Activated naive CD4-positive, alpha-beta T cell treated with anti-CD3 and anti-CD28 coated beads, Interleukin-2, amount 10 ng/mL, durations not matched to agents 7 days and 5 days (primary cell): ENCODE results near the gene RNU4-1.

ENCODE experiments used
- CTCF ChIA-PET: fragments of 350-600 bp; sonication (Branson Sonifier 250); formaldehyde crosslinking; loops from one replicate; lab custom pipeline; 2021; ENCODE audit warnings: antibody characterized with exemption; lab: Charles Lee
- DNase-seq: peaks from one replicate; pipeline ENCODE4 v3.0.0-alpha.2; 2020
- H3K27ac Mint-ChIP-seq: one replicate; pipeline ENCODE4 v1.8.0; 2021; ENCODE audit warnings: mild to moderate bottlenecking, moderate library complexity, mixed read lengths
- H3K27me3 Mint-ChIP-seq: one replicate; pipeline ENCODE4 v1.8.0; 2021; ENCODE audit warnings: mild to moderate bottlenecking, mixed read lengths
- H3K36me3 Mint-ChIP-seq: one replicate; pipeline ENCODE4 v1.8.0; 2021; ENCODE audit warnings: mixed read lengths
- H3K4me1 Mint-ChIP-seq: one replicate; pipeline ENCODE4 v1.8.0; 2021; ENCODE audit warnings: mixed read lengths
- H3K4me3 Mint-ChIP-seq: one replicate; pipeline ENCODE4 v1.8.0; 2021; ENCODE audit warnings: mild to moderate bottlenecking, moderate library complexity, mixed read lengths
- H3K9me3 Mint-ChIP-seq: one replicate; pipeline ENCODE4 v1.8.0; 2021; ENCODE audit warnings: mixed read lengths

Gene RNU4-1

DNA sequence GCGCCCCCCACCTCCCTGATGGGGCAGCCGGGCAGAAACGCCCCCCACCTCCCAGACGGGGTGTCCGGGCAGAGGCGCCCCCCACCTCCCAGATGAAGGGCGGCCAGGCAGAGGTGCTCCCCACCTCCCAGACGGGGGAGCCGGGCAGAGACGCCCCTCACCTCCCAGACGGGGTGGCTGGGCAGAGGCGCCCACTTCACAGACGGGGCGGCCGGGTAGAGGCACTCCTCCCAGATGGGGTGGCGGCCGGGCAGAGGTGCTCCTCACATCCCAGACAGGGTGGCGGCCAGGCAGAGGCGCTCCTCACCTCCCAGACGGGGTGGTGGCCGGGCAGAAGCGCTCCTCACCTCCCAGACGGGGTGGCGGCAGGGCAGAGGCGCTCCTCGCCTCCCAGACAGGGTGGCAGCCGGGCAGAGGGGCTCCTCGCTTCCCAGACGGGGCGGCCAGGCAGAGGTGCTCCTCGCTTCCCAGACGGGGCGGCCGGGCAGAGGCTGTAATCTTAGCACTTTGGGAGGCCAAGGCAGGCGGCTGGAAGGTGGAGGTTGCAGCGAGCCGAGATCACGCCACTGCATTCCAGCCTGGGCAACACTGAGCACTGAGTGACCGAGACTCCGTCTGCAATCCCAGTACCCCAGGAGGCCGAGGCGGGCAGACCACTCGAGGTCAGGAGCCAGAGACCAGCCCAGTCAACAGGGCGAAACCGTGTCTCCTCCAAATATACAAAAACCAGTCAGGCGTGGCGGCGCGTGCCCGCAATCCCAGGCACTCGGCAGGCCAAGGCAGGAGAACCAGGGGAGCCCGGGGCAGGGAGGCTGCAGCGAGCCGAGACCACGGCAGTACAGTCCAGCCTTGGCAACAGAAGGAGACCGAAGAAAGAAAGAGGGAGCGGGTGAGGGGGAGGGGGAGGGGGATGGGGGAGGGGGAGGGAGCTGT lies 14.6 kb downstream of the RNU4-1 start:
- CTCF ChIA-PET, result interaction anchor here (1.0 kb wide), 1 partner anchor 13 kb away, joined by 3 read pairs; the partner anchor contains the start of gene RNU4-2
- no peak for DNase-seq
- H3K27ac Mint-ChIP-seq, result no peak overlapping the region
- no peaks in the 10 kb centered on the region for H3K36me3 Mint-ChIP-seq
- peaks cover 7% of the 10 kb centered on the region for H3K4me1 Mint-ChIP-seq
- H3K27me3 Mint-ChIP-seq, result peaks cover 31% of the 10 kb centered on the region
- H3K4me3 Mint-ChIP-seq, result no peak overlapping the region
- peaks cover 2% of the 10 kb centered on the region for H3K9me3 Mint-ChIP-seq

DNA sequence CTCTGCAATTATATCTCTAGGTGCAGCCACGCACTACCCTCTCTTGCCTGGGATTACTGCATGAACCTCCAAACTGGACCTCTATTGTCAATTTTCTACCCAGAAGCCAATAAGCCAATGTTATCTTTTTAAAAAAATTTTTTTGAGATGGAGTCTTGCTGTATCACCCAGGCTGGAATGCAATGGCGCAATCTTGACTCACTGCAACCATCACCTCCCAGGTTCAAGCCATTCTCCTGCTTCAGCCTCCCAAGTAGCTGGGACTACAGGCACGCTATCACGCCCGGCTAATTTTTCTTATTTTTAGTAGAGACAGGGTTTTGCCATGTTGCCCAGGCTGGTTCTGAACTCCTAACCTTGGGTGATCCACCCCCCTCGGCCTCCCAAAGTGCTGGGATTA lies 16.3 kb downstream of the RNU4-1 start:
- Mint-ChIP-seq H3K4me3 (no peak overlapping the region), H3K27ac (no peak overlapping the region), H3K36me3 (no peaks in the 10 kb centered on the region), H3K9me3 (peaks cover 2% of the 10 kb centered on the region), H3K27me3 (peaks cover 21% of the 10 kb centered on the region), H3K4me1 (no peaks in the 10 kb centered on the region)
- CTCF ChIA-PET, result no interaction called here
- DNase-seq, result no peak

DNA sequence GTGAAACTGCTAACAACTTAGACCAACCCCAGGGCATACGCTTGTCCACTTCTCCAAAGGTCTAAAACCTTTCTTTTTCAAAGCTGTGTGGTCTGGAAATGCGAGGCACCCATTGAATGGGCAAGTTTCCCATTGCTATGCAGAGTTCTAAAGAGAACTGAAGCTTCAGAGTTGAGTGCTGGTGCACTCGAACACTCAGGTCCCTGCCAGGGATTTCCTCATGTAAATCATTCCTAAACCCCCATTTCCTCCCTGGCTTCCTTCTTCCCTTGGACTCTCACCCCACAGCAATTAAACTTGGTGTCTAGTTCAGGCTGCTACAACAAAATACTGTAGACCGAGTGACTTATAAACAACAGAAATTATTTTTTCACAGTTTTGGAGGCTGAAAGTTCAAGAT lies 25.3 kb downstream of the RNU4-1 start:
- peaks cover 8% of the 10 kb centered on the region for H3K27me3 Mint-ChIP-seq
- H3K27ac Mint-ChIP-seq, result no peak overlapping the region
- no peak overlapping the region for H3K4me3 Mint-ChIP-seq
- no peak for DNase-seq
- H3K9me3 Mint-ChIP-seq, result no peaks in the 10 kb centered on the region
- peaks cover 20% of the 10 kb centered on the region for H3K4me1 Mint-ChIP-seq
- peaks cover 21% of the 10 kb centered on the region for H3K36me3 Mint-ChIP-seq
- CTCF ChIA-PET, result interaction anchor here (0.6 to 30.5 kb wide), 6 partner anchors 15 to 67 kb away, joined by 3 to 773 read pairs (median 52); partner anchors contain the start of gene RPLP0

DNA sequence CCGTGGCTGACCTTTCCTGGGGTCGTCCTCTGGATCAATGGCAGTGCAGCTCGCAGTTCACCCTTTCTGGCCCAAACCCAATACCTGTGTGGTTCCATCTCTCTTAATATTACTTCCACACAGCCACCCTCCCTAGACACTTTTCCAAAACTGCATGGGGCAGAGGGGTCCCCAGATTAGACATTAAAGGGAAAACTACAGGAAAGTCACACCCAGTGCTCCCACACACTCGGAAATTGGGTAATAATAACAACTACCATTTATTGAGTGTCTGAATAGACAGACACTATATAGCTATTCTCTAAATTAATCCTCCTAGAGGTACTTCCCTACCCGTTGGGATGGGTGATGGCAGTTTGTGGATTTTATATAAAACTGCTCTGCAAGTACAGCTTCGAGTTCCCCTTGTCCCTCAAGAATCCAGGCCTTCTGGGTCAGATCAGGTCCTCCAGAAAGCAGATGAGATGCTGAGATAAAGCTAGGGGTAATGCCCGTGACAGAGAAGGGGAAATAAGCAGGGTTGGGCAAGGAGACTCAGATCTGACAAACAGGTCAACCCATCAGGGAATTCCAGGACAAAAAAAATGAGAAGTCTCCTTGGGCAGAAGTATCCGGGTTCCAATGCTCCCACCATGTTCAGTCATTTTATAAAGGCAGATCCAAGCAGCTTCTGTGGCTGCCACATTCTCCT lies 26.7 kb downstream of the RNU4-1 start:
- Mint-ChIP-seq H3K27ac (peak overlapping the region; percentile 76), H3K9me3 (no peaks in the 10 kb centered on the region)
- CTCF ChIA-PET, result interaction anchor here (0.5 to 30.5 kb wide), 10 partner anchors 14 to 169 kb away, joined by 3 to 773 read pairs (median 5); partner anchors contain the start of genes RNU4-2 and RPLP0

DNA sequence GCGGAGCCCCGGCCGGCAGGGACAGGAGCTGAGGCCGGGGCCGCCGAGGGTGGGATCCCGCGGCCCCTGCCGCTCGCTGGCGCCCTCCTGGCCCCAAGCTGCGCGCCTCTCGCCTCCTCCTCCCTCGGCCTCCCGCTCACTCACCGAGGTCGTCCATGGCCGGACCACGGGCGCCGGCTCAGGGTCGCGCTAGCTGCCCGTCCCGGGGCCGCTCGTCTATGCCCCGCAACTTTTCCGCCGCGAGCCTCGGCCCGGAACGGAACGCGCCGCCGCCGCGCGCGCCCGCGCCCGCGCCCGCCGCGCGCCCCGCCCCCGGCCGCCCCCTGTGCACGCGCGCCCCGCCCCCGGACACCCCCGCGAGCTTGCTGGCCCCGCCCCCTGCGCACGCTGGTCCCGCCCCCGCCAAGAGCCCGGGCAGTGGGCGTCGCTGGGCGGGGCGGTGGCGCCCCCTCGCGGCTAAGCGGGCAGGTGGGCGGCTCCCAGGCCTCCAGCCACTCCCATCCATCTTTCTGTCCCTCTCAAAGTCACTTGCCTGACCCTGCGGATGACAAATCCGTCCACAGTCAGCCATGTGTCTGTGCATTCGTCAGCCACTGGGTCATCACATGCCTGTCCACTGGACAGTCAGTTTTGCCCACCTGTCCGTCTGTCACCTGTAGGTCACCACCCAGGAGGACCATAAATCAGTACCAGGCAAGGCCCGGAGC lies 27.4 kb downstream of the RNU4-1 start, which contains the start of gene PXN:
TSS of gene PXN (minus strand) at position 258 of the 707 bp plus-strand sequence. CDS start at position 157, 101 bp downstream.
- Mint-ChIP-seq H3K27me3 (peaks cover 5% of the 10 kb centered on the region), H3K4me1 (peaks cover 41% of the 10 kb centered on the region), H3K27ac (peak within 1 kb of the TSS; percentile 86), H3K9me3 (no peaks in the 10 kb centered on the region), H3K4me3 (peak within 1 kb of the TSS; percentile 99), H3K36me3 (peaks cover 30% of the 10 kb centered on the region)
- DNase-seq, result peak; percentile 90
- CTCF ChIA-PET, result interaction anchor here (0.5 to 30.5 kb wide), 11 partner anchors 13 to 170 kb away, joined by 3 to 773 read pairs (median 6); partner anchors contain the start of genes RNU4-2 and RPLP0

More for the DNA sequence above, 26.7 kb downstream of the RNU4-1 start:
- Mint-ChIP-seq H3K4me3 (peak overlapping the region; percentile 82), H3K36me3 (peaks cover 28% of the 10 kb centered on the region), H3K27me3 (peaks cover 8% of the 10 kb centered on the region), H3K4me1 (peaks cover 34% of the 10 kb centered on the region)
- DNase-seq, result no peak

DNA sequence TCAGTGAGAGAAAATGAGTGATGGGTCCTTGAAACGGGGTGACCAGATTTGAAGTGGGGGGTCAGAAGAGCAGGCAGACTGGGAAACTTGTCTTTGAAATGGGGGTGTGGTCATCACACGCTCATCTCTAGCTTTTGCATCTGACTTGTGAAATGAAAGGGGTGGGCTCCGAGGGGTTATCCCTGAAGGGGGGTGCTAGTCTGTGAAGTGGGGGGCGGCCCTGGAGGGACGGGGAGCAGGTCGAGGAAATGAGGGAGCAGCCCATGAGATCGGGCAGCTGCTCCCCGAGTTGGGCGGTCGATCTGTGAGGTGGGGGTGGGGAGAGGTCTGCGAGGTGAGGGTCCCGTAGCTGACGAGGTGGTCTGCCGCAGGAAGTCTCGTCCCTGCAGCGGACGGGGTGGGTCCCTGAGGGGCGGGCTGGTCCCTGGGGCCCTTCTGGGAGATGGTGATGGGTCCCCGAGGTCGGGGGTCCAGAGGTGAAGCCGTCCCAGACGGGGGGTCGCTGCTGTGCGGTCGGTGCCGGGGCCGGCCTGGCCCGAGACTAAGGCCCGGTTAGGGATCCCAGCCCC lies 28.0 kb downstream of the RNU4-1 start:
- Mint-ChIP-seq H3K4me3 (peak overlapping the region; percentile 99), H3K27me3 (peaks cover 4% of the 10 kb centered on the region), H3K4me1 (peaks cover 47% of the 10 kb centered on the region), H3K9me3 (no peaks in the 10 kb centered on the region), H3K27ac (peak overlapping the region; percentile 86), H3K36me3 (peaks cover 37% of the 10 kb centered on the region)
- CTCF ChIA-PET, result interaction anchor here (0.9 to 30.5 kb wide), 8 partner anchors 13 to 69 kb away, joined by 5 to 773 read pairs (median 18); partner anchors contain the start of genes RNU4-2 and RPLP0
- DNase-seq, result no peak

DNA sequence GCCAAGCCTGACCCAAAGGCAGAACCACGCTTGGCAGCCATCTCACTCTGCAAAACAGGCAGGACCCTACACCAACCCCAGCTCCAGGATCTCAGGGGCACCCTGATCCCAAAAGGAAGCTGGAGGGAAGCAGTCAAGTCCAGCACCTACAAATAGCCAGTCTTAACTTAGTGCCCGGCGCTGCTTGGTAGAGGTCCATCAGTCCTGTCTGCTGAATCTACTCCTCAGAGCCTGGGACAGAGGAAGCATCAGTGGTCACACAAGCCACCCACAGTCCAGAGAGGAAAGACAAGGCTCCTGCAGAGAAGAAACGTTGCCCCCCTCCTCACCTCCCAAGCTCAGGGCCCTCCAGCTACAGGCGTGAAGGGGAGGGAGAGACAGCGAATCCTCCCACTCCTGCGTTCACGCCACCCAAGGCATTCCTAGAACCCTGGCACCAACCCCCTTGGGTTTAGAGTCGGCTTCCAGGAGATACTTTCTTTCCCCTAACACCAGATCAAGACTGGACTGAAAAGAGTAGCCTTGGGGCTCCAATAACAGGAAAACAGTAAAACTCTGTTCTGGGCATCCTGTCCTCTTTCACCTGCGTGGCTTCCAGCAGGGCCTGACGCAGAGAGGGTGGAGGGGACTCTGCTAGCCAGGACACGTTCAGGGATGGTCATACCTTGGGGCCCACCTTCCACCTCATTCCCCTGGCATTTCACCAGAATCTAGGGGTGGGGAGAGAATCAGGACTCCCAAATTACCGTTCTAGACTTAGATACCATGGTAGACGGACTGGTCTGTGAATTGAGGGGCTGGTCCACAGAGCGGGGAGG lies 28.7 kb downstream of the RNU4-1 start:
- Mint-ChIP-seq H3K4me3 (peak overlapping the region; percentile 99), H3K4me1 (peaks cover 54% of the 10 kb centered on the region), H3K27me3 (peaks cover 4% of the 10 kb centered on the region), H3K36me3 (peaks cover 43% of the 10 kb centered on the region), H3K9me3 (no peaks in the 10 kb centered on the region), H3K27ac (peak overlapping the region; percentile 86)
- CTCF ChIA-PET, result interaction anchor here (1.9 to 30.5 kb wide), 5 partner anchors 12 to 63 kb away, joined by 5 to 773 read pairs (median 73); partner anchors contain the start of gene RPLP0
- peak; percentile 31 for DNase-seq

DNA sequence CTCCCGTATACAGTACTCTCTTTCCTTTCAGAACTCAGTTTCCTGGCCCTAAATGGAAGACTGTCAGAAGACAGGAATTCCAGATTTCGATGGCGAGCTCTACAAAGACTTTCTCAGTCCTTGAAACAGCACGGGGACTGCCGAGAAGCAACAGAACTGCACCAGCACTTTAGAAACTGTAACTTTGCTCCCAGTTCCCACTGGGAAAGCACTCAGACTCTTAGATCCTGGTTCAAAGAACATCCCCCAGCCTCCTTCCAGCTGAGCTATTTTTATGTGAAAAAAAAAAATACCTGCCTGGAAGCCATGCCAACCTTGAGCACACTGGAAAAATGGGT lies 29.3 kb downstream of the RNU4-1 start:
- Mint-ChIP-seq H3K27ac (peak overlapping the region; percentile 86), H3K9me3 (no peaks in the 10 kb centered on the region), H3K36me3 (peaks cover 44% of the 10 kb centered on the region), H3K4me3 (peak overlapping the region; percentile 99), H3K27me3 (peaks cover 1% of the 10 kb centered on the region), H3K4me1 (peaks cover 57% of the 10 kb centered on the region)
- CTCF ChIA-PET, result interaction anchor here (1.9 to 30.5 kb wide), 5 partner anchors 11 to 63 kb away, joined by 5 to 773 read pairs (median 73); partner anchors contain the start of gene RPLP0
- no peak for DNase-seq

DNA sequence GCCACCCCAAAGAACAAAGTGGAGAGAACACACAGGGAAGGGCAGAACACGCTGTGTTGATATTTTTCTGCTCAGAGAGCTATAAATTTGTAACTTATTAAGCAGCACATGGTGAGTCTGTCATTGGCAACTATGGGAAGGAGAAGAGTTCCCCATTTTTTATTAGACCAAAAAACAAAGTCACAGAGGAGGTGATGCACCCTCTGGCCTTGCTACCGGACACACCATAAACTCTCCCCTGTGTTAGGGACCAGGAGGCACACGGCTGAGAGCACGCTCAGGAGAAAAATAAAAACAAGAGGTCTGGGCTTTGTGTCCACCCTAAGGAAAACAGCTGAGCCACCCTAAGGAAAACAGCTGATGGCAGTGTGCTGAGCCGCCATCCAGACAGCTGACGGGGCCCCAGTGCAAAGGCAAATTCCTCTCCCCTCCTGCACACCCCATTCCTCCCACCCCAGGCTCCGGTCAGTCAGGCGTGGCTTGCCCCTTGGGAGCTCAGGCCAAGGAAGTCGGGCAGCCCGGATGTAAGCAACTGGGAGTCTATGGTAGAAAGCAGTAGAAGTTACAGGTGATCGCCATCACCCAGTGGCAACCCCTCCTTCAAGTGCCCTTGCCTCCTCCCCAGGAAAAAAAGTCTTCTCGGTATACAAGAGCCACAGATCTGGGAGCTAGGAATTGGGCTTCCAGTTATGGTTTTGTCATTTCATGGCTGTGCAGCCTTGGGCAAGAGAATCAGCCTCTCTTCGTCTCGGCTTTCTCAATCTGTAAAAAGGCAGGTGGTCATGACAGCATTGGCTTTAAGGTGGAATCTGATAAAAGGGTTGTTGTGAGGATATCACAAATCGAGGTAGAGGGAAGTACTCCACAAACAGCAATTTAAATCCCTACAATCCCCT lies 29.9 kb downstream of the RNU4-1 start:
- H3K27ac Mint-ChIP-seq, result peak overlapping the region; percentile 86

DNA sequence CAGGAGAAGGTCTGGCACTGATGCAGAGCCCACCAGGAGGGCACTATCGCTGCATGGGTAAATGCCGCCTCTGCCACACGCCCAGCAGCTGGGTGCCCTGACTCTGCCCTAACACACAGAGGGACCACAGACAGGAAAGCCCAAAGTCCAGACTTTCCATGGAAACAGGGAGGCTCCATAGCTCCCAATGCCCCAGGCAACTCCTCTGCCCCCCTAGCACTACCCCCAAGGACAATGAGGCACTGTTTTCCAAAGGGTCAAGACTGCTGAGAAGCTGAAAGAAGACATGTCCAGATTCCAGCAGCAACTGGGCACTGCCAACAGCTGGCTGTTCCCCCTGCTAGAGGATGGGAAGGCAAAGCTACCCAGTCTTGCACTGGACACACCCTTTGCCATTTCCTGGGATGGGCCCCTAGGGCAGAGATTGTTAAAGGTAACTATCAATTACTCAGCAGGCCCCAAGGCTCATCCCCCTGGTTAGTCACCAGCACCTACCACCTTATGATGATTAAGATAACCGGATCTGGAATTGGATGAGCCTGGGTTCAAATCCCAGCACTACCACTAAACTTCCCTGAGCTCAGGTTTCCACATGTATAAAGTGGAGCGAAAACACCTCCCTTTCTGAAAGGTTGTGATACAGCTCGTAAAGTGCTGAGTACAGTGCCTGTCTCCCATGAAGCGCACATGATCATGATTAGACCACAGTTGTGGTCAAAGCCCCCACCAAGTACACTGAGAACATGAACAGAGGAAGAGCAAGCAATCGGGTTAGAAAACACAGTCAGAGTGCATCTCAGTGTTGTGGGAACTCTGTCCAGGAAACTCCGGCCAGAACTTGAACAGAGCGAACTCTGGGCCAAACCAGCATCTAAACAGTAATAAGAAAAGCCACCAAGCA lies 30.8 kb downstream of the RNU4-1 start:
- Mint-ChIP-seq H3K9me3 (no peaks in the 10 kb centered on the region), H3K36me3 (peaks cover 53% of the 10 kb centered on the region), H3K4me3 (peak overlapping the region; percentile 99), H3K4me1 (peaks cover 73% of the 10 kb centered on the region), H3K27me3 (no peaks in the 10 kb centered on the region), H3K27ac (peak overlapping the region; percentile 83)
- CTCF ChIA-PET, result interaction anchor here (7.3 to 30.5 kb wide), 3 partner anchors 10 to 36 kb away, joined by 73 to 773 read pairs (median 73); no protein-coding TSS in a partner anchor
- peak; percentile 55 for DNase-seq

More for the DNA sequence above, 29.9 kb downstream of the RNU4-1 start:
- Mint-ChIP-seq H3K4me1 (peaks cover 64% of the 10 kb centered on the region), H3K4me3 (peak overlapping the region; percentile 99), H3K9me3 (no peaks in the 10 kb centered on the region), H3K27me3 (no peaks in the 10 kb centered on the region), H3K36me3 (peaks cover 47% of the 10 kb centered on the region)
- CTCF ChIA-PET, result interaction anchor here (5.1 to 30.5 kb wide), 4 partner anchors 11 to 62 kb away, joined by 31 to 773 read pairs (median 73); partner anchors contain the start of gene RPLP0
- no peak for DNase-seq

DNA sequence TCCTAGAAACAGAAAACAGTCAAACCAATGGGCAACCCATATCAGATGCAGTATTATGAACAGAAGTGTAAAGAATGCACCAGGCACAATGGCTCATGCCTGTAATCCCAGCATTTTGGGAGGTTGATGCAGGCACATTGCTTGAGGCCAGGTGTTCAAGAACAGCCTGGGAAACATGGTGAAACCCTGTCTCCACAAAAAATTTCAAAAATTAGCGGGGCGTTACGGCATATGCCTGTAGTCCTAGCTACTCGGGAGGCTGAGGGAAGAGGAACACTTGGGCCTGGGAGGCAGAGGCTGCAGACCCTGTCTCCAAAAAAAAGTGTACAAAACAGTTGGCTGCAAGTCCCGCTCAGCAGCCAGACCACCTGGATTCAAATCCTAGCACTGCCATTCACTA lies 32.4 kb downstream of the RNU4-1 start:
- Mint-ChIP-seq H3K9me3 (no peaks in the 10 kb centered on the region), H3K4me1 (peaks cover 83% of the 10 kb centered on the region), H3K4me3 (peak overlapping the region; percentile 19), H3K27ac (peak overlapping the region; percentile 75), H3K36me3 (peaks cover 61% of the 10 kb centered on the region), H3K27me3 (no peaks in the 10 kb centered on the region)
- CTCF ChIA-PET, result interaction anchor here (30.5 kb wide), 1 partner anchor 34 kb away, joined by 773 read pairs; no protein-coding TSS in a partner anchor
- DNase-seq, result no peak
